A549 (cell line): ENCODE results near the gene MUC2. TPM values are rescaled to one million over a fixed set of nuclear protein-coding genes. Genes with fewer than 3 reads are reported as not detected.

Source experiments
- ATAC-seq, 2 experiments: fragments of 200-7000 bp in 1 of 2; fragments of >200 bp in 1 of 2; cut with Nextera tagmentation in 1 of 2; cut with Tn5 transposase in 1 of 2; 3 replicates each; pipeline versions ENCODE4 v1.8.0 to v1.9.1; 2018 to 2020; ENCODE audit warnings: mild to moderate bottlenecking in 1 of 2, moderate library complexity in 1 of 2
- CTCF ChIA-PET: fragments of 300-600 bp; sonication (Branson Sonifier 250); formaldehyde crosslinking; extraction: SDS; loops from one replicate; lab custom pipeline; 2021; ENCODE audit warnings: antibody characterized with exemption, inconsistent platforms; lab: Yijun Ruan, JAX
- POLR2A ChIA-PET: fragments of 350-600 bp; formaldehyde crosslinking; extraction: SDS; loops from one replicate; lab custom pipeline; 2021; ENCODE audit warnings: antibody characterized with exemption, inconsistent platforms; lab: Yijun Ruan, JAX
- DNase-seq, 2 experiments: peaks; one replicate each; pipeline versions ENCODE4 v3.0.0 to v3.0.0-alpha.2; 2011 to 2016; ENCODE audit warnings: low read depth in 1 of 2, low spot score in 1 of 2
- FAIRE-seq: peaks from 2 replicates; lab custom pipeline; 2011; peaks lifted over from hg19 to GRCh38; lab: Jason Lieb, UNC
- H3K27ac ChIP-seq, 2 experiments: fragments of >200 bp; sonication (Bioruptor Twin); formaldehyde crosslinking; 3 replicates each; pipeline ENCODE4 v1.5.1; 2016 to 2017
- H3K4me1 ChIP-seq: fragments of >200 bp; sonication (Bioruptor Twin); formaldehyde crosslinking; 3 replicates; pipeline ENCODE4 v1.6.1; 2016
- H3K4me2 ChIP-seq: fragments of >200 bp; sonication (Bioruptor Twin); formaldehyde crosslinking; 3 replicates; pipeline ENCODE4 v1.6.1; 2016
- H3K4me3 ChIP-seq: fragments of >200 bp; sonication (Bioruptor Twin); formaldehyde crosslinking; 3 replicates; pipeline ENCODE4 v1.5.1; 2016
- H3K9me3 ChIP-seq: fragments of >200 bp; sonication (Bioruptor Twin); formaldehyde crosslinking; 3 replicates; pipeline ENCODE4 v1.6.1; 2016
- BCL3 ChIP-seq: fragments of >200 bp; sonication (Bioruptor Twin); formaldehyde crosslinking; IDR thresholded peaks from 3 replicates; pipeline ENCODE4 v1.6.1; 2016
- BHLHE40 ChIP-seq: IDR thresholded peaks from 2 replicates; pipeline ENCODE4 v1.6.1; 2012; ENCODE audit warnings: low read depth, low read length, inconsistent platforms
- EP300 ChIP-seq, 2 experiments: fragments of >200 bp; sonication (Bioruptor Twin); formaldehyde crosslinking; IDR thresholded peaks; 2 replicates in 1 of 2; 3 replicates in 1 of 2; pipeline ENCODE4 v1.6.1; 2016 to 2017
- PHF8 ChIP-seq: fragments of 200-600 bp; sonication (generic); IDR thresholded peaks from 2 replicates; pipeline ENCODE4 v1.6.1; 2016; ENCODE audit warnings: low read depth, mild to moderate bottlenecking, antibody characterized with exemption, moderate library complexity, borderline replicate concordance
- WGBS: methylation state at CpG from one replicate; pipeline ENCODE4 v1.1.6; 2017; ENCODE audit errors: missing lambda C conversion rate; 5-methylcytosine and 5-hydroxymethylcytosine counted together
- polyA plus RNA-seq, 4 experiments: library from polyadenylated mRNA; depleted of rRNA in 3 of 4; stranded (reverse); fragments of >200 nt; fragmentation: RNase III in 1 of 4; extraction: RNeasy Plus Mini Kit Qiagen cat#74134 plus additional on column Dnase treatment in 1 of 4; gene quantifications; 2 replicates in 3 of 4; 3 replicates in 1 of 4; pipeline ENCODE4 v1.2.3, GENCODE V29; 2011 to 2017

The MUC2 gene
- polyA plus RNA-seq, 2 of the 4 experiments (the other 2 are of a cell fraction), result 0.01 to 0.03 TPM

- H3K4me2 ChIP-seq, result no peak overlapping the region
- TF ChIP-seq PHF8 (no peak), BHLHE40 (no peak), EP300 (IDR thresholded peaks at IDR 0.05) (no peak), BCL3 (no peak)
- FAIRE-seq, result no peak
- DNase-seq, result no peak
- WGBS, result no CpG with 5 or more reads among the region's 1 CpG
- peaks cover 6% of the 10 kb centered on the region; the same call in 1 of the 3 replicates for H3K4me1 ChIP-seq
- CTCF ChIA-PET, result interaction anchor here (2.0 kb wide), 1 partner anchor 10 kb away, joined by 5 read pairs; no protein-coding TSS in a partner anchor
- H3K4me3 ChIP-seq, result no peak overlapping the region
- H3K9me3 ChIP-seq, result no peaks in the 10 kb centered on the region
- H3K27ac ChIP-seq, result no peak overlapping the region
- no peak for ATAC-seq
- POLR2A ChIA-PET, result no interaction called here
Observed at GRCh38 chr11:1123970-1124369, 49.3 kb downstream of the MUC2 start.

Other genes starting within 250 kb of the MUC2 start
- gene CRACR2B, start 247.0 kb upstream of the MUC2 start, polyA plus RNA-seq (2011; rRNA removed), result 1.2 and 1.8 TPM in 2 replicates
- gene CRACR2B, start 247.0 kb upstream of the MUC2 start, polyA plus RNA-seq (2017; fragmentation: RNase III; extraction: RNeasy Plus Mini Kit Qiagen cat#74134 plus additional on column Dnase treatment), result 3.0 to 3.3 TPM (median 3.1 TPM) in 3 replicates
- gene CD151, start 241.9 kb upstream of the MUC2 start, polyA plus RNA-seq (2011; rRNA removed), result 409 and 523 TPM in 2 replicates
- 649 to 701 TPM (median 695 TPM) in 3 replicates for gene CD151, start 241.9 kb upstream of the MUC2 start, polyA plus RNA-seq (2017; fragmentation: RNase III; extraction: RNeasy Plus Mini Kit Qiagen cat#74134 plus additional on column Dnase treatment)
- 140 and 197 TPM in 2 replicates for gene POLR2L, start 232.3 kb upstream of the MUC2 start, polyA plus RNA-seq (2011; rRNA removed)
- gene POLR2L, start 232.3 kb upstream of the MUC2 start, polyA plus RNA-seq (2017; fragmentation: RNase III; extraction: RNeasy Plus Mini Kit Qiagen cat#74134 plus additional on column Dnase treatment), result 773 to 868 TPM (median 807 TPM) in 3 replicates
- gene TSPAN4, start 232.0 kb upstream of the MUC2 start, polyA plus RNA-seq (2011; rRNA removed), result 83.5 and 87.8 TPM in 2 replicates
- gene TSPAN4, start 232.0 kb upstream of the MUC2 start, polyA plus RNA-seq (2017; fragmentation: RNase III; extraction: RNeasy Plus Mini Kit Qiagen cat#74134 plus additional on column Dnase treatment), result 145 to 150 TPM (median 146 TPM) in 3 replicates
- gene CHID1, start 164.1 kb upstream of the MUC2 start, polyA plus RNA-seq (2011; rRNA removed), result 53.8 and 58.4 TPM in 2 replicates
- gene CHID1, start 164.1 kb upstream of the MUC2 start, polyA plus RNA-seq (2017; fragmentation: RNase III; extraction: RNeasy Plus Mini Kit Qiagen cat#74134 plus additional on column Dnase treatment), result 70.5 to 74.4 TPM (median 70.6 TPM) in 3 replicates
- gene AP2A2, start 149.0 kb upstream of the MUC2 start, polyA plus RNA-seq (2011; rRNA removed), result 60.4 and 72.6 TPM in 2 replicates
- gene AP2A2, start 149.0 kb upstream of the MUC2 start, polyA plus RNA-seq (2017; fragmentation: RNase III; extraction: RNeasy Plus Mini Kit Qiagen cat#74134 plus additional on column Dnase treatment), result 39.4 to 45.7 TPM (median 41.3 TPM) in 3 replicates
- not detected in 2 replicates for gene MUC6, start 38.2 kb upstream of the MUC2 start, polyA plus RNA-seq (2011; rRNA removed)
- not detected in 3 replicates for gene MUC6, start 38.2 kb upstream of the MUC2 start, polyA plus RNA-seq (2017; fragmentation: RNase III; extraction: RNeasy Plus Mini Kit Qiagen cat#74134 plus additional on column Dnase treatment)
- 7.4 and 24.5 TPM in 2 replicates for gene MUC5AC, start 83.1 kb downstream of the MUC2 start, polyA plus RNA-seq (2011; rRNA removed)
- 0.18 to 0.55 TPM (median 0.18 TPM) in 3 replicates for gene MUC5AC, start 83.1 kb downstream of the MUC2 start, polyA plus RNA-seq (2017; fragmentation: RNase III; extraction: RNeasy Plus Mini Kit Qiagen cat#74134 plus additional on column Dnase treatment)
- 0.85 and 2.9 TPM in 2 replicates for gene MUC5B, start 148.2 kb downstream of the MUC2 start, polyA plus RNA-seq (2011; rRNA removed)
- 0.70 to 1.4 TPM (median 0.81 TPM) in 3 replicates for gene MUC5B, start 148.2 kb downstream of the MUC2 start, polyA plus RNA-seq (2017; fragmentation: RNase III; extraction: RNeasy Plus Mini Kit Qiagen cat#74134 plus additional on column Dnase treatment)
- 26.5 and 26.9 TPM in 2 replicates for gene TOLLIP, start 234.8 kb downstream of the MUC2 start, polyA plus RNA-seq (2011; rRNA removed)
- gene TOLLIP, start 234.8 kb downstream of the MUC2 start, polyA plus RNA-seq (2017; fragmentation: RNase III; extraction: RNeasy Plus Mini Kit Qiagen cat#74134 plus additional on column Dnase treatment), result 31.5 to 37.9 TPM (median 33.8 TPM) in 3 replicates